G401.6 (cell line): ENCODE measurements around the gene RNF166.

ENCODE experiments used
- FAIRE-seq: peaks from 2 replicates; lab custom pipeline; 2012; peaks lifted over from hg19 to GRCh38; lab: Jason Lieb, UNC

The RNF166 gene

GRCh38 chr16:88650749-88651275 lies 55.4 kb downstream of the RNF166 start, which contains the start of gene CYBA:
Gene CYBA, minus strand, starts transcription at chr16:88651053. Its CDS starts 40 bp downstream, at chr16:88651013.
- no peak for FAIRE-seq

GRCh38 chr16:88649924-88650748 lies 56.1 kb downstream of the RNF166 start:
- no peak for FAIRE-seq

- FAIRE-seq, result no peak
These were observed 56.8 kb downstream of the RNF166 start for GRCh38 chr16:88649195-88649923.

GRCh38 chr16:88647178-88648070 lies 58.8 kb downstream of the RNF166 start:
- FAIRE-seq, result no peak
